HG02943 (cell line): ENCODE results near the gene TRAF3IP1.

Experiments used
- ATAC-seq: cut with Tn5 transposase; IDR thresholded peaks from one replicate; pipeline ENCODE4 v1.9.1; 2021; ENCODE audit warnings: mild to moderate bottlenecking, low read depth, moderate library complexity; ENCODE audit not compliant: unreplicated experiment

TRAF3IP1 gene

DNA sequence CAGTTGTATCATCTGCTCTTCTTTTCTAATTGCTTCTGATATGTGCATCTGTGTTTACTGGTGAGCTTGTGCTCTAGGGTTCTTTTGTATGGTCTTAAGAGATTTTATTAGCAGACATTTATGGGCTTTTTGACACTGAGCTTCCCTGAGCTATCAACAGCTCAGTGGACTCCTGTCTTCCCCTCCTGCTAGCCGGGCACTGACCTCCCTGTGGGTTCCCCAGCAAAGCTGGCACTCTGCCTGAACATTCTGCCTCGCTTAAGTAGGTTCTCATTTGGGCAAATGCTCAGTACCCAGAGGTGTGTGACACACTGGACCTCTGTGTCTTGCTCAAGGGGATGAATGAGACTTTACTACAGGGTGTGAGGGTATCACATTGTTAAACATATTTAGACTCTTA is 15.8 kb downstream of the TRAF3IP1 start:
- ATAC-seq: no peak

DNA sequence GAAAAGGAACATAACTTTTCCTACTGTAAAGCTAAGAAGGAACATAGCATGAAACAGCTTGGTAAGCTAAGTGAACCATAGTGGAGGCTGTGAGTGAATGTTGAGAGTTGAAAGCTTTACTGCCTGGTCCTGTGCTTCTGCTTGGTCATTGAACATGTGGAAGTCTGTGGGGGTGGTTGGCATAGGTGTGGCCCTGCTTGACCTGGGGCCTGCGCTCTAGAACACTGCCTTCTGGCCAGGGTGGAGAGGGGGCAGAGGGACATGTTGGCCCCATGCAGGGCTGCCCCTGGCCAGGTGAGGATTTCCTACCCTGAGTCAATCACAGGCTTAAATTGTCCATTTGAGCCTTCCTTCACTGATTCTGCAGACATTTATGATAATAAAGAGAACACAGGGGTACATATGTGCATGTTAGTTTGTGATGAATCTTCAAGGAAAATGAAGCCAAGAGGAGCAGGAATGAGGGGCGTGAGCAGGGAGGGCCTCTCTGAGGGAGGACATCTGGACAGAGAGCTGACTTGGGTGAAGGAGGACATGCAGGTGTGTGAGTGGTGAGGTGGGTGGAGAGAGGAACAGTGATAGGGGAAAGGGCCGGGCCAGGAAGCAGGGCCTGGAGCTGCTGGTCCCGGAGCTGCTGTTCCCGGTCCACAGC is 16.6 kb downstream of the TRAF3IP1 start:
- no peak for ATAC-seq

DNA sequence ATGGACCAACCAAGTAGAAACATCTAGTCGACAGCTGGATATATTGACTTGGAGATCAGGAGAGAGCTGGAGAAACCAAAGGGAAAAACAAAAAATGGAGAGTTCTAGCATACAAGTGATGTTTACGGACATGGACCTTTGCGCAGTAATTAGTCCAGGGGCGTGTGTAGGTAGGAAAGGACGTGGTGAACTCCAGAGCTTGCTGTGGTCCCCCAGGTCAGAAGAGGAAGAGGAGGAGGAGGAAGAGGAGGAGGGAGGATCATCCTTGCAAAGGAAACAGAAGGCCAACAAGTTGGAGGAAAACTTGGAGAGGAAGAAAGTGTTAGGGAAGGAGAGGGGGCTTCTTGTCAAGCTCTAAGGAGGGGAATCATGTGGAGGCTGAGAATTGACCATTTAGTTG is 17.5 kb downstream of the TRAF3IP1 start:
- no peak for ATAC-seq

DNA sequence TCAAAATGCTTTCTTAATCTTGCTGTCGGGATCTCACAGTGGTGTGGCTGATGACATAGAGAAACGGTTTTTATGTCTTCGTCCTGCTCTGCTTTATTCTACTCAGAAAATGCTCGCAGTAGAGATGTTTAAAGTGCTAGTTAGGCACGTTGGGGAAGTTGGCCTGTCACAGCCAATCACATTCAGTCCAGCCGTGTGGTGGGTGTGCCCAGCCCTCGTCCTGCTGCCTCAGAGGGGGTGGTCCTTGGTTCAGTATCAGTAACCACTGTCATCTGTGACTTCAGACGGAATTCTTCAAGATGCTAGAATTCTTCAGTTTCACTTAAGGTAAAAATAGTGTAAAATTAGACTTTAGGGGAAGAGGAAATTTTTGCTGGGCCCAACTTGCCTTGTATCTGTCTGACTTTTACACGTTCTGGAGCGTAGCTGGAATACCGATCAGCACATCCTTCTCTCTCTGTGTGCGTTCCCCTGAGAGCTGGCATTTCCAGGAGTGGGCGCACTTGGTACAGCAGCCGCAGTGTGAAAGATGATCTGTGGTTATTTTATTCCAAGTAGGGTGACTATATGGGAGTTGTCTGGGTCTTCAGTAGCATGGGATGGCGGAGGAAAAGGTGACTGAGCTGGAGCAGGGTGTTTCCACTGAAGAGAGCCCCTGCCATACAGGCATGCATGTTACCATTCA is 18.5 kb downstream of the TRAF3IP1 start:
- no peak for ATAC-seq

DNA sequence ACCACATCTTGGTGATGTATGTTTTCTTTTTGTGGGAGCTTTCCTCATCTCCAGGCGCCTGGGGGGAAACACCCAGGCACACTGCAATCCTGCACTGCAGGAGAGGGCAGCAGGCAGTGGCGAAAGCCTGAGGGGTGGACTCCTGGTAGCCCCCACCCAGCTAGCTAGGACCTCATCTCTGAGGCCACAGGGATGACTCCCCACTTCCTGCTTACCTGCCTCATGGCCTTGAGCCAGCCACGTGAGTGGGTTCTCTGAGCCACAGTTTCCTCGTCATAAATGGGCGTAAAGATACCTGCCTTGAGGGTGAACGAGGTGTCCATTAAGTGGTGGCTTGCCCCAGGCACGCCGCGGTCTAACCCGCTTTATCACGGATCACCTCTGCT is 19.1 kb downstream of the TRAF3IP1 start:
- ATAC-seq: no peak

DNA sequence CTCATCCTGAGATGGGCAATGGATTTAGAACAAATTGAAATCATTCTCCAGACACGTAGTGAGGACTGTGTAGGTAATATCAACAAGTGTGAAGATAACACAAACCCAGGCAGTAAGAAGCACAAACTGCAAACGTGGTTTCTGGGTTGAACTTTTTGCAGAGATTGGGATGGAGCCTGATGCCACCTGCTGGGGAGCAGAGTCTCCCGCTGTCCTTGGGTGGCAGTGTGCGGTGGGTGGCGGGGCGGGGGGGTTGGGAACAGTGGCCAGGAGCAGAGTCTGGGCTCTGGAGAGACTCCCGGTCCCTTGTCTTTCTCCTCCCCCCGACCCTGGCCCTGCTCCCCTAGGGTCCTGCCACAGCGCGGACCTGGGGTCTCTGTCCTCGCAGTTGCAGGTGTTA is 19.5 kb downstream of the TRAF3IP1 start:
- ATAC-seq: no peak

DNA sequence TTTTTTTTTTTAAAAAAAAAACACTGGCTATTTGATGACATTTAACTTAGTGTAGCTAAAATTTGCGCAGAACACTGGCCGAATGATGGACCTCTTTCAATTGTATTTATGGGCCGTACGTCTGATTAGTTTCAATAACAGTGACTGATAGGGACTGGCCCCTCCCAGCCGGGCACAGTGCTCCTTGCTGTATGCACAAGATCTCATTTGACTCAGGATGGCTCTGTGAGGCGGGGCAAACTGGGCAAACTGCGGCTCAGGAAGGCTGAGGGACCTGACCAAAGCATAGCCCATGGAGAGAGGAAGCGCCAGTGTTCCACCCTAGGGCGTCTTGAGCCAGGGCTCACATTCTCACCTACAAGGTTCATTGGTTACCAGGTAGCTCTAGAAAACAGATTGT is 21.2 kb downstream of the TRAF3IP1 start:
- no peak for ATAC-seq

DNA sequence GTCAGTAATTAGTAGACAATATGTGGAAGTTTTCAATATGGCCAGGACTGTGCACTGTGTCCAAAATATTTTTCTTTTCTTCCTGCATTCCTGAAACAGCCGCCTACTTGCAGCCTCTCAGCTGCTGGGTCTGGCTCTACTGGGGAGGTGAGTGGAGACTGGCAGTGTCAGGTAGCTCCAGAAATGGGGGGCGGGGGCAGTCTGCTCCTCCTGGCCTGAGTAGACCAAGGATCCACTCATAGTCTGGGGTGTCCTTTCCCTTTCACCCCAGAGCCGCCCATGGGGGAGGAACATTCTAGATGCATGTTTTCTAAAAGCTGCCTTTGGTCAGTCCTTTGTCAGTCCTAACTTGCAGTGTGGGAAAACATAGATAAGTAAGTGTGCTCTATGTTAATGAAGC is 23.7 kb downstream of the TRAF3IP1 start:
- no peak for ATAC-seq

DNA sequence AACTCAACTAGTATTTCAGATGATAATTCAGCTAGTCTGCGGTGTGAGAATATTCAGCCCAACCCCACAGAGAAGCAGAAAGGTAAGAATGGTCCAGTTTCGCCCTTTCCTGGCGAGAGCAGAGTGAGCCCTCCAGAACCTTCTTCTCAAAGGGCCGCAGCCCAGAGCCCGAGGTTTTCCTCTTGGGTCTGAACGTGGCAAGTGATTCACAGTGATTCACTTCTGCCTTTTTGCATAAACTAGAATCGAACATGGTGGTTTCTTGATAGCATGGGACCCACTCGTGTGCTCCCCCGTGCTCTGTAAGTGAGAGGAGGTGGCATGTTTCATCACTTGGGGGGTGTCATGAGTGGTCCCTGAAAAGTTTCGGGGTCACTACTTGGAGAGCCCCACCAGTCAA is 24.2 kb downstream of the TRAF3IP1 start:
- ATAC-seq: no peak

DNA sequence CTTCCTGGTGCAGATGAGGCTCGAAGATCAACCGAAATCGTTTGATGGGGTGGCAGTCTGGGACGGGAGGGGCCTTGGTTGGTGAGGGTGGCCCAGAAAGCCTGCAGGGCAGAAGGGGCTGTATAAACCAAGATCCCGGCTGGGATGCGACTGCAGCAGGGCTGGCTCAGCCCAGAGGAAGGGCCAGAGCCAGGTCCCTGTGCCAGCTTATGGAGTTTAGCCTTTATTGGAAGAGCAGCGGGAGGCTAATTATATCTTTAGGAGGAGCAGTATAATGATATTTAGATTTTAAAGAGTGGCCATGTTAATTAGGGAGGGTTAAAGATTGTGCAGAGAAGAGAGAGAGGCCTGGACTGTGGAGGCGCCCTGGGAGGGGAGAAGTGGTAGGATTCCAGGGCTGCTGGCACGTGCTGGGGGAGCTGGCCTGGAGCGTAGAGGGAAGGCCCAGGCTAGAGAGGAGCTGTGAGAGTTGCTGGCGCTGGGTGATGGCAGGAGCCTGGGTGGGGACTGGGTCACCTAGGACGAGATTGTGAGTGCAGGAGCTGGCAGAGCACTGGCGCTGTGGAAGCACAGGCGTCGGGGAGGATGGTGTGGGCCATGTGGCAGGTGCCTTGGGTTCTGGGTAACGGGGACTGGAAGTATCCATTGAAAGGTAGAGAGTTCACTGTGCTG is 25.1 kb downstream of the TRAF3IP1 start:
- ATAC-seq: no peak

DNA sequence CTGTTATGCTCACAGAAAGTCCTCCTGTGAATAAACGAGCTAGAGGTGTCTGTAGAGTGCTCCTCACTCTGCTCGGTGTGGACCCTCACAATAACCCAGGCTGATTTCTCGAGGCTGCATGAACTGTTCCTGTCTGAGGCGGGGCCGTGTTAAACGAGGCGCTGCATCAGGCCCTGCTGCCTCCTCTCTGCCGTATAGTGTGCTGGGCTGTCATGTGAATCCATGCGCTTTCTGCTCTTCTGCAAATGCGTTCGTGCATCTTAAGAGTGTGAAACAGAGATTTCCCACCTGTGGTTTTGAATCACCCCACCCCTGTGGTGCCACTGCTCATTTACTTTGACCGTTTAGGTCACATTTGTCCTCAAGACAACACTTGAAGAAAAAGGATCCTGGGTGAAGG is 26.2 kb downstream of the TRAF3IP1 start:
- ATAC-seq: no peak

DNA sequence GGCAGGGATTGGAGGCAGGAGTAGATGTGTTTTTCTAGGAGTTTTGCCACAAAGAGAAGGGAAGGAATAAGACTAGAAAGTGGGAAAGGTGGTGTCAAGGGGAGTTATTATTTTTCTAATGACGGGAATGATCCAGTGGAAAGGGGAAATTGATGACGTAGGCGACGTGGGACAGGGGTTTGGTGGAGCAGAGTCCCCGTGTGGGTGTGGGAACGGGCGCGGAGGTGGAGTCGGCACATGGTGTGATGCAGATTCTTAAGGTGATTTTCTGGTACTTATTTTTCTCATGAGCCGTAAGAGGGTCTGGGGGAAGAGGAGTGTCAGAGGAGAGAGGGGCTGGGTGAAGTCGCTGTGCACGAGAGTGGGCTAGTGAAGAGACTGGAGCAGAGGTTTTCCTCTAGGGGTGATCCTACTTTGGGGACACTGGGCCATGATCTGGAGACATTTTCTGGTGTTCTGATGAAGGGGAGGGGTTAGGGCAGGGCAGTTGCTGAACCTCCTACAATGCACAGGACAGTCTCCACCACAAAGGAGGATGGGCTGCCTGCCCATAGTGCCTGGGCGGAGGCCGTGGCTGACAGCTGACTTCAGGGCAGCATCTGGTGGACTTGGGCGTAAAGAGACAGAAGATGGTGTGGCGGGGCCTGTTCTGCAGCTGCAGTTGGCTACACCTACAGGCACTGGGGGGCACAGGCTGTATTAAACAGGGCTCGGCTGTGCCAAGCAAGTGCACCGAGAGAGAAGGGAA is 30.0 kb downstream of the TRAF3IP1 start:
- ATAC-seq: no peak

DNA sequence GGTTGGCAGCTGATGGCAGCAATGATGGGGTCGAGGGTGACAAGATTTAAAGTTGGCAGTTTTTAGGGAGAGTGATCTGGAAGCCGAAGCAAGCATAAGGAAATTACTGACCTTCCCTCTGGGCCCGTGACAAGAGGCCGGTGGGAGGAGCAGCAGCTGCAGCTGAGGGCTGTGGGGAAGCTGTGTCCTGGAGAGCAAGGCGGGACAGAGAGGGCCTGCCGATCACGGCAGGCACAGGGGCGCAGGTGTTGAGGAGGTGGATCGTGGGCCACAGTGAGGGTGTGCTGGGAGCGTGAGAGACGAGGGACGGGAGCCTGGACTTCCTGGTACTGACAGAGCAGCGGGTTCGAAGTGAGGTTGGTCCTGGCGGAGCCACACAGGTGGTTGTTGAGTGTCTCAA is 31.0 kb downstream of the TRAF3IP1 start:
- no peak for ATAC-seq

DNA sequence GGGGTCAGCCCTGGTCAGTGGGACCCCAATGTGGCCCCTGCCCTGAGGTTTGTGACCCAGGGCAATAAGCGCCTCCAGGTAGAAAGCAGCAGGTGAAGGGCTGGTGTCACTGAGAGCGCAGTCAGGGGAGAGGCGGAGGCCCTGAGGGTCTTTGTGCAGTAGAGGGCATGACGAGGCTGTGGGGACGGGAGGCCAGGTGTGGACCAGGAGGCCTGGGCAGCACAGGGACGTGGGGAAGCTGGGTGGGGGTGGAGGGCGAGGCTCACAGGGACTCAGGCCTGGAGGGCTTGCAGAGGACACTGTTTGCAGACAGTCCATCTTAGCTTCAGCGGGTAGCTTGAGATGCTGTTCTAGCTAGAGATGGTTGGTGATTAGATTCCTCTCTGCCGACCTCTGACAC is 32.0 kb downstream of the TRAF3IP1 start:
- no peak for ATAC-seq

DNA sequence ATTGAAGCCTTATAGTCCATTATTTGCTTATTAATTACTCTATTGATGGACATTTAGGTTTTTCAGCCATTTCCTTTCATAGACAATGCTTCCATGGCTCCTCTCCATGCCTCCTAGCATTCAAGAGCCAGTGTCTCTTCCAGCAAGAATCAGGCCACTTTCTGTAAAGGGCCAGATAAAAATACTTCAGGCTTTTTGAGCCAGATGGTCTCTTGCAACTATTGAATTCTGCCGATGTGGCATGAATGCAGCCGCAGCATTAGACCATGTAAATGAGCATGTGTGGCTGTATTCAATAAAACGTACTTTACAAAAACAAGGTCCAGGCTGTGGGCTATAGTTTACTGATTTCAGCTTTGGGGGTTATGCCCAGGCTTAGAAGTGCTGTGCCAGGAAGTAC is 38.5 kb downstream of the TRAF3IP1 start:
- no peak for ATAC-seq

DNA sequence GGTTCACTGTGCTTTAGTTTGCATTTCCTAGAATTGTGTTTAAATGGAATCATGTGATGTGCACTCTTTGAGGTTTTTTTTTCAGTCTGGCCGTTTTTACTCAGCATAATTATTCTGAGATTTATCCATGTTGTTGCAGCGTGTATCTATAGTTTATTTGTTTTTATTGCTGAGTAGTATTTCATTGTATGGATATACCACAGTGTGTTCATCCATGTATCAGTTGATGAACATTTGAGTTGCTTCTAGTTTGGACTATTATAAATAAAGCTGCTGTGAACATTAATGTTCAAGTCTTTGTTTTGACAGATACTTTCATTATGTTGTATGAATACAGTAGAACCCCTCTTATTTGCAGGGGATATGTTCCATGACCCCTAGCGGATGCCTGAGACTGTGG is 39.1 kb downstream of the TRAF3IP1 start:
- ATAC-seq: no peak

DNA sequence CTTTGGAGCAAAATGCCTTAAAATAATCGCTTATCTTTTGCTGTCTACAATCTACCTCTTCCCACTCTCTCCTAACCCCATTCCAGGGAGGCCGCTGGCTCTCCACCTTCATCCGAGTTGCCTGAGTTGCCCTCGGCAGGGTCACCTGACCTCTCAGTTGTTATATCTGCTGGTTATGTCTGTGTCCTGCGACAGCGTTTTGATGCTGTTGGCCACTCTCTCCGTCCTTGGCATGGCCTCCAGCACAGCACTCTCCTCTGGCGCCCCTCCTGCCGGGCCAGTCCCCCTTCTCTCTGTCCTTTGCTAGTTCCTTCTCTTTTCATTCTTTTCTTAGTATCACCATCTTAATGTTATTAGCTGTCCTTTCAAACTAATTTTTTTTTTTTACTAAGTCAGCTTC is 41.6 kb downstream of the TRAF3IP1 start:
- ATAC-seq: no peak

DNA sequence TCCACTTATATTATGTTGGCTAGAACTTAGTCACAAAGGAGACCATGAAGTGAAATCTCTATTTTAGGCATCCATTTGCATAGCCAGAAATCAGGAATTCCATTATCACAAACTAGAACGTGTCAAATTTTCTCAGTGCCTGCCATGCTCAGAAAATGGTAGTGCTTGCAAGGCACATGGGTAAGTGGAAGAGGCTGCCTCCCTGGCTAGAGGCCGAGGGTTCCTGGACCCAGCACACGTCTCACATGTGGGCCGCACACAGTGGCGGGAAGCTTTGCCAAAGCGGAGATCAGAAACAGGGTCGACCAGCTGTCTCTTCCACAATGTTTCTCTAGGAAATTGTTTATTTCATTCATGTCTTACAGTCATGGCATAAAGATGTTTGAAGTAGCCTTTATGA is 42.3 kb downstream of the TRAF3IP1 start:
- no peak for ATAC-seq

DNA sequence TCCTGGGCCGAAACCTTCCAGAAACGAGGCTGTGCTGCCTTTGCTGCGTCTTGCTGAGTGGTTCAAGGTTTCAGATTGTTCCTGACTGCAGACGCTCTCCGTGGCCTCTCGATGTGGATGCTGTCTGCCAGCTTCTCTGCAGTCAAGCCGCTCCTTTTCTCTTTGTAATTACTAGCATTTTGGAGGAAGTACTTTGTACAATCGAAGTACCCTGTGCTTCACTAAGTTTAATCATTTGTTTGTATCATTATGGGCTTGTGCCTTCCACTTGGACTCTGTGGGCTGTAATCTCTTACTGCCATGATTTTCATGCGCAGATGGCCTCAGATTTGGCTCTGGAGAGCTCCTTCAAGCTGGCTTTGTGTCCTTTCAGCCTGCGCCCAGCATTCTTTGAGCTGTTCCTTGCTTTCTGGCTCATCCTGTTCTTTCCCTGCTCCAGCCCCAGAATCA is 49.3 kb downstream of the TRAF3IP1 start:
- ATAC-seq: no peak

DNA sequence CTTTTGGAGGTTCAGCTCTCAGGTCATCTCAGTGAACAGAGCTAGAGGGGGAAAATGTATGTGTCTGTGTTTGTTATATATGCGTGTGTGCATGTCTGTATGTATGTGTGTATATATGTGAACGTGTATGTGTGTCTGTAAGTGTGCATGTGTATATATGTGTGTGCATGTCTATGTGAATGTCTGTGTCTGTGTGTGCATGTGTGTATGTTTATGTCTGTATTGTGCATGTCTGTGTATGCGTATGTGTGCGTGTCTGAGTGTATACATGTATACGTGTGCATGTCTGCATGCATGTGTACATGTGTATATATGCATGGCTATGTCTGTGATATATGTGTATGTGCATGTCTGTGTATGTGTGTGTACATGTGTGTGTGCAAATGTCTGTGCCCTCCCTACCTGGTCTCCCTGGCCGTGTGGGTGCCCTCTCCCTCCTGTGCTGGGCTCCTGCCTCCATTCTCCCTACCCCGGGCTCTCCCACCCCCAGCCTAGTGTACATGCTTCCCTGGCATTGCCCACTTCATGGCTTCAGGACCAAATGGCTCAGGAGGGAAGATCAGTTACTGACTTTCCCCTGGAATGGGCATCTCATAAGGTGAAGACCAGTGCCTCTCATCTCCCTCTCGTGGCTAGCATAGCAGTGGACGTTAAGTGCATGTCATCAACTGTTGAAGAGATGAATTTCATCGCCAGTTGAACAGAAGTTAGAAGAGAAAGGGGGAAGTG is 49.9 kb downstream of the TRAF3IP1 start:
- ATAC-seq: no peak
